ENCODE data around the gene CNOT6L. TPM values are rescaled to one million over a fixed set of nuclear protein-coding genes. Genes with fewer than 3 reads are reported as not detected.

The CNOT6L gene
- total RNA-seq, 1 experiment from 2014 or later: 5.6 TPM

DNA sequence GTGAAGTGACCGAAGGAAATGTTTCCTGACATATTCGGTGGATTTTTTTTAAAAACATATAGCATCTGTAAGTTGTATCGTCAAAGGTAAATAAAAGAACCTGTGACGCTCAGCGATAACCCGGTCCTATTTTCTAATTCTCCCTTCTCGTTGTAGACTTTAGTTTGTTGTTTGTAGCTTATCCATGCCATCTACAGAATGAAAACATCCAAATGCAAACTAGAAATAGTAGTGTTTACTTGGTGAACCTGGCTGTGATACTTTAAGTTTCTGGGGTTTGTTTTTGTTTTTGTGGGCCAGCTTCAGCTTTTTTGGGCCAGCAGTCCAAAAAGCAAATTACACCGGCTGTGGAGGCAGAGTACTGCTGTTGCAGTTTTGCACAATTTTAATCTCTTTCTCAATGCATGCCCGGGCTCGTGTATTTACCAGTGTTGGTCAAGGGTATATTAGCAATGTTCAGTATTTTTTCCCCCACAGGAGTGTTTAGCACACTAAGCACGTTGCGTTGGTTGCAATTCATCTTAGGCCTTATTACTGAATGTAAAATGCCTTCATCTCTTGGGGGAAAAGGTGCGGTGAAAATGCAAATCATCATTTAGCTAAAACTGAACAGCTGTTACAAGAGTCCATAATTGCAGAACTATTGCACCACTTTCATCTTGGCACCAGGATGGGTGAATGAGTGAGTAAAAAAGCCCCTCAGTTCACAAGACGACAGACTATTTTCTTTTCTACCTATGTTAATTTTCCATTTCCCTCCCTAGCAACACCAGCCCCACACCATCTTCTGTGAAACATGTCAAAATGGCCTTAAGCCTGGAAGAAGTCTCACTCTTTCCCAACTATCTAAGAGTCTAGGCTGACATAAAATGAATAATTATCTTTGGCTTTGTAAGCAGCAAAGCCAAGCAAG, 1.7 kb upstream of the CNOT6L start:
- no peak for DNase-seq (ENCODE audit: low spot score)

GRCh38 chr4:77819843-77820648, 878 bp upstream of the CNOT6L start:
- peak; percentile 61 for DNase-seq (ENCODE audit: low spot score)

- DNase-seq (ENCODE audit: low spot score): no peak
Measured at GRCh38 chr4:77819404-77819842, 255 bp upstream of the CNOT6L start.

DNA sequence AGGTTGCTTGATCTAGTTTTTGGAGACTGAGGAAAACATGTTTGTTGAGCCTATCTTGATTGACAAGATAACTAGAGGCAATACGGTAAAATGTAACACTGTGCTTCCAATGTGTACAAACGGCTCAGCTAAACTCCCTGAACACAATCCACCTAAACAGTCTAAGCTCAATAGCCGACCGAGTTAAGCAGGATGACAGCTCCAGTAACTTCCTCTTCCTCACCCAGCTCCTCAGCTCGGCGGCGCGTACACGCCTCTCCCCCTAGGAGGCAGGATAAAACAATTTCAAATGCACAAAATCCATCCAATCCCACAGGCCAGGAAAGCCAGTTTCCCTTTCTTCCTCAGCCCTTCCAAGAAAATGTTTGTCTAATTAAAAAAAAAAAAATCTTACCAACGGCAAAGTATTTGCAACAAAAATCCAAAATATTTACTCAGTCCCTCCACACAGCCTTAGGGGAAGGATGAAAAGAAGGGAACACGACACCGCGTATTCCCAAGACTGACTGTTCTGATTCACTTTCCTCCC, 1.0 kb downstream of the CNOT6L start:
- peak; percentile 84 for DNase-seq (ENCODE audit: low spot score)

DNA sequence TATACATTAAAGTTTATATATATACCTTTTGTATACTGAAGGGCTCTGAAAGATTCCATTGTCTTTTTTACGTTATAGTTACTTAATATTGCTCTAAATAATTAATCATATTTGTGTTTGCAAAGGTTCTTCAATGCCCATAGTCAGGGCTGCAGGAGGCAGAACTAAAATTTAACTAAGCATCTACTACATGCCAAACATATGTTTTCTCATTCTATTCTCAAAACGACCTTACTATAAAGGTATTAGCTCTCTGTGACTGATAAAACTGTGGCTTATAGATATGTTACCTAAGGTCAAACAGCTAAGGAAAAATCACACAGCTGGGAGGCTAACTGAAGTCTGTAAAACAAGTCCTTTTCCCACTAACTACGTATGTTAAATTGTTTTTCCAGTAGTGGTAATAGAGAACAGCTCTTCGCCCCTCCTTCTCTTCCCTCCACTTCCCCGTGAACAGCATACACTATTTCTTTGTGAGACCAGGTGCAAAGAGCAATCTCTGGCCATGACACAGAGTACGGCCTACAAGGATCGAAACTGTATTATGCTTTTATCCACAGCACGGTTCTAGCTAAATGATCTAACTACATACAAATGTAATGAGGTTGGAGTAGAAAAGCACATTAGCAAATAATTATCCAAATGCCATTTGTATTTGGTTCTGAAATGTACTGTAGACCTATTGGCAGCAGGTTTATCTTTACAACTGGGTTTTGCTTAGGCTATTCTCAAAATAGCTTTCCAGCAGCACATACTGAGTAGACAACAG, 1.7 kb downstream of the CNOT6L start:
- no peak for DNase-seq (ENCODE audit: low spot score)

DNA sequence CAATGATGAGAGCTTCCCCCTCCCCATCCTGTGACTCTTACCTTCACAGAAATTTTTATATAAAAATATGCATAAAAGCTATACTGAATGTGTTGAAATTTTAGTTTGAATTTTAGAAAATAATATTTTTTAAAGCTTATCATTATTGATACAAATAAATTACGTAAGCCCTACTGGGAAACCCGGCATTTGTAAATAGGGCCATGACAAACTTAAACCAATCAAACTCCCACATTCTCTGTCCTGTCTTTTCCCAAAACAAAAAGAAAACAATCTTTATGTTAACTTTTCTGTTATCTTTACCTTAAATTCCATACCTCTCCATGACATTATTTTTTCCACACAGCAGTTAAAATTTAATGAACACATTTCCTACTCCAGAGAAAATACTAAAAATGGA, 2.6 kb downstream of the CNOT6L start:
- no peak for DNase-seq (ENCODE audit: low spot score)

DNA sequence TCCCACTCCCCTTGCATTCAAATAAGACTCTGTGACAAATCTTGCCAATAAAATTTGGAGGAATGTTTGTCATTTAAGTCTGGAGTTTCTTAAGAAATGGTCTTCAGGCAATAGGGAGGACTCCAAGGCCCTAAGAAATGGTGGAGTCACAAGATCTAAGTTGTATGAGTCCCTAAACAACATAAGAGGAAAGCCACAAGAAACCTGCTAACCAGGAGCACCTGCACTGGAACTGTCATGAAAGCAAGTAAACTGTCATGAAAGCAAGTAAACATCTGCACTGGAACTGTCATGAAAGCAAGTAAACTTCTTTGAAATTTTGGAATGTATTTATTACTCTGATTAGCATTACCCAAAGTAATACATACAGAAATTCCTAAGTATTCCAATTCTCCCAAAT, 3.5 kb downstream of the CNOT6L start:
- no peak for DNase-seq (ENCODE audit: low spot score)

- no peak for DNase-seq (ENCODE audit: low spot score)
Measured at GRCh38 chr4:77805840-77806239, 13.3 kb downstream of the CNOT6L start.

DNA sequence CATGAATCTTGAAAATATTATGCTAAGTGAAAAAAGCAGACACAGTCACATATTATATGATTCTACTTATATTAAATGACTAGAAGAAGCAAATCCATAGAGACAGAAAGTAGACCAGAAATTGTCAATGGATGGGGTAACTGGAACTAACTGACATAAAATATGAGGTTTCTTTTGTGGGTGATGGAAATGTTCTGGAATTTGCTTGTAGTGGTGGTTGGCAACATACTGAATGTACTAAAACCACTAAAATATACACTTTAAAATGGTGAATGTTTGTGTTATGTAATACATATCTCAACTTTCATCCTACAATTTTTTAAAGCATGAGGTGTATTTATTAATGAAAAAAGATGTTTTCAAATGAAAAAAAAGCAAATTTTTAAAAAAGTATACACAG, 14.7 kb downstream of the CNOT6L start:
- DNase-seq (ENCODE audit: low spot score): no peak

- no peak for DNase-seq (ENCODE audit: low spot score)
Measured at GRCh38 chr4:77802402-77802801, 16.8 kb downstream of the CNOT6L start.

DNA sequence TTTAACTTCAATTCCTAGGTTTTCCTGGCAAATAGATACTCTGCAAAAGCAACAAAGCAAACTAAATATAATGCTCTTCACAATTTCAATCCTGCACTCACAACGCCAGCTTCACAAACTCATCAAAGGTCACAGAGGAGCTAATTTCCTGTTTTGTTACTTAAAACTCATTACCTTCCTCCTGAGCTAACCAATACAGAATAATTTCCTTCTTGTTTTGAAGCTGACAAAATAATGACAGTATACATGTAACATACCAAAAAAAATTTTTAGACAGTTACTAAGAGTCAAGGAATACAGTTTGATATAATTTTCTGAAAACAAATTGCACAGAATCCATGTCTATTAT, 17.9 kb downstream of the CNOT6L start:
- DNase-seq (ENCODE audit: low spot score): no peak

DNA sequence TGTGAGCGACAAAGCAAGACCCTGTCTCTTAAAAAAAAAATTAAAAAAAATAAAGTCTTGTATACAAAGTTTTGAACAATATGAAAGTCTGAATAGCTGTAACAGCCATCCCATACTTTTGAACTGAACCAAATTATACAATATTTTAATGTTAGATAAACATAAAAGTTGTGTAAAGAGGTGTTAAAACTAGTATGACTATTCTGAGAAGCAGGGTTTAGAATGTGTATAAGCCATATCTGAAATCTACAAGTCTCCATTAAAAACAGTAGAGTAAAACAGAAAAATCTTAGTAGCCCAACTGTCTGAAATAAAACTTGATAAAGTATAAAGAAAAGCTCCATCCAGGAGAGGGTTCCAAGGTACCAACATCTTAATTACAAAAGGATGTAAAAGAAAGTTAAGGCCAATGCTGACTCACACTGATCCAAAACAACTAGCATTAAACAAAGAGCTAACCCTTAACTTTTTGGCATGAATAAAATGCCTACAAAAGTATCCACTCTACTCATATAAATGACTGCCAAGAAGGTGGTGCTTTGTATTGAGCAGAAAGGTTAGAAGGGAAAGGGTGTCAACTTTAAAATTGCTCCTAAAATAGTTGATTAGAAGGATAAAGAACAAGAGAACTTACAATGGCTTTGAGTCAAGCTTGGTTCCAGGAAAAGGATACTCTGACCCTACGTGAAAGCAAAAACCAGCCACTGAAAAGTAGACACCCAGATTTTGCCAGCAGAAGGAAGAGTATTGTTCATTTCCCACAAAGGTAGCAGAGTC, 18.5 kb downstream of the CNOT6L start:
- no peak for DNase-seq (ENCODE audit: low spot score)

DNA sequence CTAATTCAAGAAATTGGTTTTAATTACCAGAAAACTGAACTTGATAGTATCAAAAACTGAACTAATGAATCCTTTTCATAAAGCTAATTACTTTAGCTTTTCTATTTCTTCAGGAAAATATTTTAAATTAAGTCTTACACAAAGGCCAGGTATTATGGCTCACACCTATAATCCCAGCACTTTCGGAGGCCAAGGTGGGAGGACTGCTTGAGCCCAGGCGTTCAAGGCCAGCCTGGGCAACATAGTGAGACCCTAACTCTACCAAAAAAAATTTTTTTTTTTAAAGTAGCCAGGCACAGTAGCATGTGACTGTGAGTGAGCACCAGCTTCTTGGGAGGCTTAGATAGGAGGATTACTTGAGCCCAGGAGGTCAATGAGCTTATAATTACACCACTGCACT, 19.1 kb downstream of the CNOT6L start:
- DNase-seq (ENCODE audit: low spot score): no peak

- no peak for DNase-seq (ENCODE audit: low spot score)
Measured at GRCh38 chr4:77798385-77798784, 20.8 kb downstream of the CNOT6L start.

DNA sequence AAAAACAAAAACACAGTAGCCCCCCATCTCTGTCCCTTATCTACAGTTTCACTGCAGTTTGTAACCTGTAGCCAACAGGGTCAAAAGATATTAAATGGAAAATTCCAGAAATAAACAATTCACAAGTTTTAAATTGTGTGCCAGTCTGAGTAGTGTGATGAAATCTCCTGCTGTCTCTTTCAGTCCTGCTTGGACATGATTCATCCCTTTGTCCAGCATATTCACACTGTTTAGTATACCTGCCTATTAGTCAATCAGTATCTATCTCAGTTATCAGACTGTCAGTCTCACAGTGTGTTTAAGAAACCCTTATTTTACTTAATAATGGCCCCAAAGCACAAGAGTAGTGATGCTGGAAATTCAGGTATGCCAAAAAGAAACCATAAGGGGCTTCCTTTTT, 21.9 kb downstream of the CNOT6L start:
- peak; percentile 7 for DNase-seq (ENCODE audit: low spot score)

DNA sequence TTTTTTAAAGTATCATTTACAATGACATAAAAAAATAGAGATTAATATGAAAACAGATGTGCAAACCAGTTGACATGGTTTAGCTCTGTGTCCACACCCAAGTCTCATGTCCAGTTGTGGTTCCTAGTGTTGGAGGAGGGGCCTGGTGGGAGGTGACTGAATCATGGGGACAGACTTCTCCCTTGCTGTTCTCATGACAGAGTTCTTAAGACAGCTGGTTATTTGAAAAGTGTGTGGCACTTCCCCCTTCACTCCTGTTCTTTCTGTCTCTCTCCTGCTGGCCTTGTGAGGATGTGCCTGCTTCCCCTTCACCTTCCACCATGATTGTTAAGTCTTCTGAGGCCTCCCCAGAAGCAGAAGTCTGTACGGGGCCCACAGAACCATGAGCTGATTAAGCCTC, 23.8 kb downstream of the CNOT6L start:
- no peak for DNase-seq (ENCODE audit: low spot score)

GRCh38 chr4:77790146-77790545, 29.0 kb downstream of the CNOT6L start:
- DNase-seq (ENCODE audit: low spot score): no peak

- no peak for DNase-seq (ENCODE audit: low spot score)
Measured at GRCh38 chr4:77788990-77789389, 30.2 kb downstream of the CNOT6L start.

DNA sequence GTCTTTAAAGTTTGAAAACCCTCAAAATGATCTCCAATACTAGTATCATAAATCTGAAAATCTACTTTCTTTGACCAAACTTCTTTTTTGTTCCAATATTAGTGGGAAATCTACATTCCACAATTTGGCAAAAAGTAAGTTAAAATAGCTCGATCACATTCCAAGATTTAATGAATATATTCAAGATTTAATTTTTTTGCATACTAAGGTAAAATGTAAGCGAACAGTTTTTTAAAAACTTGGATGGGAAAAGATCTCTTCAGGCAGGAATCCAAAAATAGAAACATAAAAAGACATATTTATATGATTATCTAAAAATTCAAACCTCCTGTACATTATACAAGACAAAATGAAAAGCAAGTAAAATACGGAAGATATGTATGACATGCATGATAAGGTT, 31.2 kb downstream of the CNOT6L start:
- DNase-seq (ENCODE audit: low spot score): no peak

GRCh38 chr4:77785669-77786068, 33.5 kb downstream of the CNOT6L start:
- no peak for DNase-seq (ENCODE audit: low spot score)

DNA sequence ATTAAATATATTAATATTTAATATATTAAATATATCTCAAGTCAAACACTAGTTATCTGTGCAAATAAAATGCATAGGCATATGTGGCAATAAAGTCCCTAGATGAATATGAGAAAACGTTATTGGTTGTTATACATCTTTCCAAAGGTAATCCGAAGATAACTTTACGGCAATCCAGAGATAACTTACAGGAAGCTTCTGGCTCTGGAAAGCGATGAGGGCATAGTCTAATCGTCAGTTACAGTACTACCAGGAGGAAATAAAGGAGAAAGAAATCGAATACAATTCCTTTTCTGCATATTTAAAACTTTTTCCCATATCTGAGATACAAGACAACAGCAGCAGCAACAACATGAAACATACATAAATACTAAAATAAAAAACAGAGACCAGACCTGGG, 35.3 kb downstream of the CNOT6L start:
- no peak for DNase-seq (ENCODE audit: low spot score)

Measured in H4 (cell line).